Activated T-cell treated with anti-CD3 and anti-CD28 coated beads, Interleukin-2, amount 50 U/mL, for 1 hour (primary cell): ENCODE results near the gene VEZF1.

Source experiments
- DNase-seq: peaks from one replicate; pipeline ENCODE4 v3.0.0-alpha.2; 2020

Gene VEZF1, protein sequence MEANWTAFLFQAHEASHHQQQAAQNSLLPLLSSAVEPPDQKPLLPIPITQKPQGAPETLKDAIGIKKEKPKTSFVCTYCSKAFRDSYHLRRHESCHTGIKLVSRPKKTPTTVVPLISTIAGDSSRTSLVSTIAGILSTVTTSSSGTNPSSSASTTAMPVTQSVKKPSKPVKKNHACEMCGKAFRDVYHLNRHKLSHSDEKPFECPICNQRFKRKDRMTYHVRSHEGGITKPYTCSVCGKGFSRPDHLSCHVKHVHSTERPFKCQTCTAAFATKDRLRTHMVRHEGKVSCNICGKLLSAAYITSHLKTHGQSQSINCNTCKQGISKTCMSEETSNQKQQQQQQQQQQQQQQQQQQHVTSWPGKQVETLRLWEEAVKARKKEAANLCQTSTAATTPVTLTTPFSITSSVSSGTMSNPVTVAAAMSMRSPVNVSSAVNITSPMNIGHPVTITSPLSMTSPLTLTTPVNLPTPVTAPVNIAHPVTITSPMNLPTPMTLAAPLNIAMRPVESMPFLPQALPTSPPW

DNA sequence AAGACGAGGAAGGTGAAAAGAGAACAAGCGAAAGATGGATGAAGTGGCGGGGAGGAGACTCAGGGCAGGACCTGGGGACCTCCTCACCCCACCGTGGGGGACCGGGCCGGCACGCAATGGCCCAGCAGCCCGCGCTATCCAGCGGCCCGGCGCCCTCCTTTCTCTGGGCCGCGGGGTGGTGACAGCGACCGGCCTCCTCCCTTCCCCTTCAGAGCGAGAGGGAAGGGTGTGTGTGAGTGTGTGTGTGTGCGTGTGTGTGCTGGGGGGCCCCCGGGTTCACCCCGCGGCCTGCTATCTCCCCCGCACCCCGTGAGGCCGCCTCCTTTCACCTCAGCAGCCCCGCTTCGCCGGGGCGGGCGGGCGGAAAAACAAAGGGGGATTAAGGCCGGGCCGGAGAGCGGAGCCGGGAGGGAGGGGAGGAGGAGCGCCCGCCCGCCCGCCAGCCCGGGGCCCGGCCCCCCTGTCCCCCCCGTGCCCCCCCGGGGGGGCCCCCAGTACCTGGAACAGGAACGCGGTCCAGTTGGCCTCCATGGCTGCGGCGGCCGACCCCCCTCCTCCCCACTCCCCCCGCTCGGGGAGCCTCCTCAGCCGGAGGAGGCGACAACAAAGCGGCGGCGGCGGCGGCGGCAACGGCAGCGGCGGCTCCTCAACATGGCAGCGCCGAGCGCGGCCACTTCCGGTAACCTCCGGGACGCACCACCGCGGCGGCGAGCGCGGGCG, at the start of gene VEZF1:
VEZF1 (minus strand) TSS at position 674 of the 720 bp plus-strand sequence; CDS start at position 531, 143 bp downstream.
- no peak for DNase-seq

DNA sequence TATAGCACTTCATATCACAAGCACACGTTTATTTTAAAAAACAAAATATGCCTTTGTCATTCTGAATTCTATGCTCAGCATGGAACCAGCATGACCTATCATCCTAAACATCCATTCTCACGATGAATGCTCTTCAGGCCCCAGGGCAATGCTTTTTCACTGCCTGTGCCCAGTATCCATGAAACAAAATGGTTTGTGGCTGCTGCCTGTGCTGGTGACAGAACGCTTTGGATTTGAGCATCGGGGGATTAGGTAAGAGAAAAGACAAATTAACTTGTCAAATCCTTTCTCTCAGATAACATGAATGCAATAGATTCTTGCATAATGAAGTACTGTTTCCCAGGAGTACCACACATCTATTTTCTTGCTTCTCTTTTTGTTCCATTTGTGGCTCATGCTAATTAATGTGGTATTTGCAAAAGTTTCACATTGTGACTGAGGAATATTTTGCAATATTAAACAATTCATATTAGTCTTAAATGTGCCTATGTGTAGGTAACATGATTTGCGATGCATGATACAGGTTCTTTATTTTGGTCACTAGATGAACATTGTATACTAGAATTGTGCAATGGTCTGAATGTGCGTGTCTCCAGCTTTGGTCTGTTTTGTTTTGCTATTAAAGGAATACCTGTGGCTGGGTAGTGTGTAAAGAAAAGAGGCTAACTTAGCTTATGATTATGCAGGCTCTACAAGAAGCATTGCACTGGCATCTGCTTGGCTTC, 44.8 kb upstream of the VEZF1 start:
- DNase-seq = no peak

DNA sequence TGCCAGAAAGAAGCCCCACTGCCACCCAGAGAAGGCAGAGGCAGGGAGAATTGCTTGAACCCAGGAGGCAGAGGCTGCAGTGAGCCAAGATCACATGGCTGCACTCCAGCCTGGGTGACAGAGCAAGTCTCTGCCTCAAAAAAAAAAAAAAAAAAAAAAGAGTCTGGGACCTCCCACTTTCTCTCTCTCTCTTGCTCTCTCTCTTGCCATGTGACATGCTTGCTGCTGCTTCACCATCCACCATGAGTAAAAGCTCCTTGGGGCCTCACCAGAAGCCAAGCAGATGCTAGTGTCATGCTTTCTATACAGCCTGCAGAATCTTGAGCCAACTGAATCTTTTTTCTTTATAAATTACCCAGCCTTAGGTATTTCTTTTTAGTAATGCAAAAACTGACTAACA, 40.5 kb upstream of the VEZF1 start:
- DNase-seq = no peak

DNA sequence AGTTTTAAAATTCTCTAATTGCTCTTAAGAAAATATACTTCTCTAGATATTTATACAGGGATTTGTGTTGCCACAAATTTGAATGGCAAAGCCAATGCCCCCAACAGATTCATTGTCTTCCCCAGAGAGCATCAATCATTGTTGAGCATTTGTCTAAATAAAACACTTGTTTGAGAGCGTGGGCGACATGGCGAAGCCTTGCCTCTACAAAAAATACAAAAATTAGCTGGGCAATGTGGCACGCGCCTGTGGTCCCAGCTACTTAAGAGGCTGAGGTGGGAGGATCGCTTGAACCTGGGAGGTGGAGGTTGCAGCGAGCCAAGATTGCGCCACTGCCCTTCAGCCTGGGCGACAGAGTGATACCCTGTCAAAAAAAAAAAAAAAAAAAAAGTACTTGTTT, 32.3 kb upstream of the VEZF1 start:
- no peak for DNase-seq

DNA sequence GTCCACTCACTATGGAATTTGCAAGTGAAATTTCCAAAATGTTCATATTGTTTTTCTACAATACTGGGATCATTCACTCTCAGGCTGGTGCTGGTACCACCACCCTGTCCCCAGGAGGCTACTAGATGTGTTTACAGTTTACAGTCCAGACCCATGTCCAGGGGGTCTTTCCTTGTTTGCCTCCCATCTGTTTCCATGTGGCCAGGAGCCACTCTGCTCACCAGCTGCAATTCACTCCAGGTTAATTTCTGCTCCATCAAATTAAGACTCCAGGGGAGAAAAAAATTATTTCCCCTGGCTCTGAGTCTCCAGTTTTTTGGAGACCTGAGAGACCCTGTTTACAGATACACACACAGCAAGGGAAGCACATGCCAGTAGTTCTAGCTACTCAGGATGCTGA, 31.5 kb upstream of the VEZF1 start:
- DNase-seq = no peak

DNA sequence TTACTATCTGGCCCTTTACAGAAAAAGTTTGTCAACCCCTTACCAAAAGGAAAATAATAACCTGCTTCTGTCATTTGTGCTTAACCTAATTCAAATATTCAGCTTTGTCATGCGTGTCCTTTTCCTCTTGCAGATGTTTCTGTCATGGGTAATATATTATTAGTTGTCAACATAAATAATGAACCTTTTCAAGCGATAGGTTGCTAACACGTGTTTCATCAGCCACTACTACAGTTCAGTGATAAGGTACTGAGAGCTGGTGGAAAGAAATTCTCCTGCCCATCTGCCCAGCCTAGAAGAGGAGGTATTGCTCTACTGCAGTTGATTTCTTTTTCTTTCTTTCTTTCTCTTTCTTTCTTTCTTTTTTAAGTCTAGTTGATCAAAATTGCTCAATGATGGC, 31.0 kb upstream of the VEZF1 start:
- no peak for DNase-seq

DNA sequence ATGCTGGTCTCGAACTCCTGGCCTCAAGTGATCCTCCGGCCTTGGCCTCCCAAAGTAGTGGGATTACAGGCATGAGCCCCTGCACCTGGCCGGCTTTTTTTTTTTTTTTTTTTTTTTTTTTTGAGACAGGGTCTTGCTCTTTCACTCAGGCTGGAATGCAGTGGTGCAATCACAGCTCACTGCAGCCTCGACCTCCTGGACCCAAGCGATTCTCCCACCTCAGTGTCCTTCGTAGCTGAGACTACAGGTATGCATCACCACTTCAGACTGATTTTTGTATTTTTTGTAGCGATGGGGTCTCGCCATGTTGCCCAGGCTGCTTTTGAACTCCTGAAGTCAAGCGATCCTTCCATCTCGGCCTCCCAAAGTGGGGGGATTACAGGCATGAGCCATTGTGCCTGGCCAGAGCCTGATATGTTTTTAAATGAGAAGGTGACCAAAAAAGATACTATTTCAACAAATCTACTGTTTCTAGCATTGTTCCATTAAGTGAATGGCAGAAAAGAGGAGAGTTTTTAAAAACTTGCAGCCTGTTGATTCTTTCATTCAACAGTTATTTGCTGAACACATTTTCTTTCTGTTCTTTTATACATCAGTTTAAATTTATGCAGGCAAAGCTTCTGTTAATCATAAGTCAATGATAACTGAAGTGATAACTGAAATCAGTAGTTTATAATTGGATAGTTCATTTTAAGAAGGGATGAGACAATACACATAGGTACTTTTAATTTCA, 22.2 kb upstream of the VEZF1 start:
- DNase-seq = no peak

DNA sequence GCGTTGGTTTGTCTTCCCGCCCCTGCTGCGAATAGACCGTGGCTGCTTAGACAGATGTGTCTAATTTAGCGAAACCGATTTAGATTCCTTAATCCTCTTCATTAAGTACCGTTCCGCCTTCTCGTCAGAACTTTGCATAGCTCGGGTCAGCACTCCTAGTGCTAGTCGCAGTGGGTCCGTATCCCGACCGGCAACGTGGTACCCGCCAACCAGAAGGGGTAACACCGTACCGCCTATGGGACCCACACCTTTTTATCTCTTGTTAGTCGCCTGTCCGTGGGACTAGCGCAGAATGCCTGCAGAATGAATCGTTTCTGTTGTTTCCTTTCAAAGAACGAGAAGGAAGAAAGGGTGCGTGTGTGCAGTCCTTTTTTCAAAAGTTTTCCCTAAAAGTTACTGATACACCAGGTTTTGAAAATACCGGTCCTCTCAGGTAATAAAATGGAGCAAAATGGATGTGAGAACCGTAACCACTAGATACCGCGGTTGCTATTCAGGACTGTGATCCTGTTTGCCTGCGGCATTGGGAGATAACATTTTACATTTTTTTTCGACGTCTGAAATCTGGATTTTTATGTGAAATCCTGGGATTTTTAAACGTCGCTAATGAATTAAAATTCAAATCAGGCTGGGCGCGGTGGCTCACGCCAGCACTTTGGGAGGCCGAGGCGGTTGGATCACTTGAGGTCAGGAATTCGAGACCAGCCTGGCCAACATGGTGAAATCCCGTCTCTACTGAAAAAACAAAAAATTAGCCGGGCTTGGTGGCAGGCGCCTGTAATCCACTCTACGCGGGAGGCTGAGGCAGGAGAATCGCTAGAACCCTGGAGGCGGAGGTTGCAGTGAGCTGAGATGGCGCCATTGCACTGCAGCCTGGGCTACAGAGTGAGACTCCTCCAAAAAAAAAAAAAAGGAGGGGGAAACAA, 20.0 kb upstream of the VEZF1 start:
- no peak for DNase-seq

DNA sequence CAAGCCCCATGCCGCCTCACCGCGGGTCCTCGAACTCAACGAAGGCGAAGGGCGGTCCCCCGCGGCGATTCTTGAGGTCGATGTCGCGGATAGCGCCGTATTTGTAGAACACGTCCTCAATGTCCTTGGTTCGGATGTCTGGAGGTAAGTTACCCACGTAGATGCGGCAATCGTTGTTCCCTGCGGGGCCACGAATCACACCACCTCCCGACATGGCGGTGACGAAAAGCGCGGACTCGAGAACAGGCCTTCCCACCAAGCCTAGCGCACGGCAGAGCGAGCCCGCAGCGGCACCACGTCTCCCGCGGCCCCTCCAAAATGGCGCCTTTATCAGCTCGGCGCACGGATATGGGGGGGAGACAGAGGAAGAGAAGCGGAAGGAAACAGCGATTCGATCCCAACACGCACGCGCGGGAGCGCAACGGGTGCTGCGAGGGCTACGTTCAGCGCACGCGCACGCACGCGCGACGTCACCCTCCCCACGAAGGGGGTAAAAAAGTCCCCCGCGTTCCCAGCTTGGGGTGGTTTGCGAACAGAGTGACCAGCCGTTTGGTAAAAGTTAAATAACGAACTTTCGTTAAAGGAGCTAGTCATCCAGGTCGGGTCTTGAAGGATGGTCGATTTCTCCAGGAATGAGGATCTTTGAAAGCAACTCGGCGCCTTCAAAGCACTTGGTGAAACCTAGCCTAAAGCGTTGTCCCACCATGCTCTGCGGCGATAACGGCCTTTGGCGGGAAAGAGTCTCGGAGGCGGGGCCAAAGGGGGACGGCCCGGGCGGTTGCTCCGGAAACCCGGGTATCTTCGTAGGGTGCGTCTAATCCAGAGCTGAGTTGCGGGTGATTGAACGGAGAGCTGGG, 19.1 kb upstream of the VEZF1 start, which contains the start of gene SRSF1:
SRSF1 (minus strand) TSS at position 323 of the 857 bp plus-strand sequence; CDS start at position 214, 109 bp downstream.
- DNase-seq = peak; percentile 97

DNA sequence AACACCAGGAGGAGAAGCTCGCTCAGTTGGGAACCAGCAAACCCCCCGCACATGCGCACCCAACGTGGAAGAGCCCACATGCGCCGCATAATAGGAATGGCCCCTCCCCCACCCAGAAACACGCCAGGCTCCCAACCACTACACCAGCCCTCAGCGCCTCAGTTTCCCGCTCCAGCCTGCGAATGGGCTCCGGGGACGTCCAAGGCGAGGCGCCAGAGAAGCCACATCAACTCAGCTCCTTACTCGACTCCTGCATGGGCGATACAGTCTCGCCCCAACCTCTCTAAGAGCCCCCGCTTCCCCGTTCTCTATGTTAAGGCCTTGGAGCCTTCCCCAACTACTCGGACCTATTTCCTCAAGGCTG, 18.5 kb upstream of the VEZF1 start:
- no peak for DNase-seq

DNA sequence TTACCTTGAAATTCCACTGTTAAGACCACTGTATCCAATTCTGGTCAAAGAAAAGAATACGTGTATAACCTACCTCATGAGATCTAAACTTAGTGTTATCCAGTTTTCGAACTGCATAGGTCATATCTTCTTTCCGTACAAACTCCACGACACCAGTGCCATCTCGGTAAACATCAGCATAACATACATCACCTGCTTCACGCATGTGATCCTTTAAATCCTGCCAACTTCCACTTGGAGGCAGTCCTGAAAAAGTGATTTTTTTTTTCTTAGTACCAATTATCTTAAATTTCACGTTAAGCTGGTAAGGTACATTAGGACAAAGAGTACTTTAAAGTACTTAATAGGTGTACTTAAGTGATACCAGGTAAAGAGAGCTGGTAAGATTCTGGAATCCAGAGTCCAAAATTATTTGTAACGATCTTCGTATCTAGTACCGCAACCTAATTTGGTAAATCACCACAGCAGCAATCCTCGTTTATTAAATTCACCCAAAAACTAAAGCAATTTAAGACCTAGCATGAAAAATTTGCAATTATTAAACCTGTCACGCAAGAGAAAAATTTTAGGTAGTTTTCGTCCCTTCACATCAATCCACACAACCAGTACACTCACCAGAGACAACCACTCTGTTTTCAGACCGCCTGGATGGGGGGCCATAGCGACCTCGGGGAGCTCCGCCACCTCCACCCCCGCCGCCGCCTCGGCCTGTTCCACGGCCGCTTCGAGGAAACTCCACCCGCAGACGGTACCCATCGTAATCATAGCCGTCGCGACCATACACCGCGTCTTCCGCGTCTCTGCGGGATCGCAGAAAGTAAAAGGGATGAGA, 17.9 kb upstream of the VEZF1 start:
- DNase-seq = peak; percentile 61

DNA sequence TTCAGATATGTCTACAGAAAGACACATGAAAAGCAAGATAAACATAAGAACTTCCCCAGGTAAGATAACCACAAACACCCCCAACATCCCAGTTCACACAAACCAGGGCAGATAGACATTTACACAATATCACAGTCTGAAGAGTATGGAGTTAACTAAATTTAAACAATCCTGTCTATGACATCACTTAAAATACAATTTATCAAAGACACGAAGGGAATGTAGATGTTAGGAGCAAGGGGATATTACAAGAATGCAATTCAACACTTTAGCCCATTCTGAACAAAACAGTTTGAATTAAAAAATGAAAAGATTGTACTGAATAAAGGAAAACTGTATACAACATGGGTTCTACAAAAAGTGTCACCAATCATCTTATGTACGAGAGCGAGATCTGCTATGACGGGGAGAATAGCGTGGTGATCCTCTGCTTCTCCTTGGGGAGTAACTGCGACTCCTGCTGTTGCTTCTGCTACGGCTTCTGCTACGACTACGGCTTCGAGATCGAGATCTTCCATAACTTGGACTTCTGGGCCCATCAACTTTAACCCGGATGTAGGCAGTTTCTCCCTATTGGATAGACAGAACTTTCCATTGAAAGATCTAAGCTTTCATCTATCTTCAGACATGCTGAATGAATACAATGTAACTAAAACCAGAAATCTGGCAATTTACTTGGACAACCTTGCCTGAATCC, 17.1 kb upstream of the VEZF1 start:
- no peak for DNase-seq

DNA sequence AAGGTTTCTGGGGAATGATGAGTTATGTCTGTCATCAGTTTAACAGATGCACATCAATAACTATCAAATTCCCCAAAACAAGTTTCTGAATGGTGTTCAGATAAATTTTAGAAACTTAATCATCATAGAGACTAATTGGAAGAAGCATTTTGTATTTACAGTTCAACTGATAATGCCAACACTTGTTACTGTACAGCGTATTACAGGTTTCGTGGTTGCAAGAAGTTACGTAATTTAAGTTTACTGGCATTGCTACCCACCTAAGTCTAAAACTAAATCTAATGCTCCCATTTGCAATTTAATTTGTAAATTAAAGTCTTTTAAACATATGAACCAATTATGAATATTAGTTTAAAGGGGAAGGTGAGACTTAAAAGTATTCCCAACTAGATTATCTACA, 16.0 kb upstream of the VEZF1 start:
- no peak for DNase-seq

DNA sequence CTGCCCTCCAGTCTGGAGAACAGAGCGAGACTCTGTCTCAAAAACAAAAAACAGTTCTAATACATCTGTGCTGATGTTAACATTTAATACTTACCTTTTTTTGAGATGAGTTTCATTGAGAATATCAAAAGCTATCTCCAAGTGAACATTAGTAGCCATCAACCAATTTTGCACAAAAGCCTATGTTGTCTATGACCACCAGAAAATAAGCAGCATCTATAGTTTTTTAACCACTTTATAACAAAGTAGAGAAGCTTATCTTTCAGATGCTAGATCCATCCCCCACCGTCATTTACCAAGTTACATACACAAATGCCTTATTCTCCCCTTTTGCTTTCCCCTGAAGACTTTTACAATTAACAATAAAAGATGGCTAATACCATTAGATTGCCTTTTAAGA, 14.9 kb upstream of the VEZF1 start:
- DNase-seq = no peak

DNA sequence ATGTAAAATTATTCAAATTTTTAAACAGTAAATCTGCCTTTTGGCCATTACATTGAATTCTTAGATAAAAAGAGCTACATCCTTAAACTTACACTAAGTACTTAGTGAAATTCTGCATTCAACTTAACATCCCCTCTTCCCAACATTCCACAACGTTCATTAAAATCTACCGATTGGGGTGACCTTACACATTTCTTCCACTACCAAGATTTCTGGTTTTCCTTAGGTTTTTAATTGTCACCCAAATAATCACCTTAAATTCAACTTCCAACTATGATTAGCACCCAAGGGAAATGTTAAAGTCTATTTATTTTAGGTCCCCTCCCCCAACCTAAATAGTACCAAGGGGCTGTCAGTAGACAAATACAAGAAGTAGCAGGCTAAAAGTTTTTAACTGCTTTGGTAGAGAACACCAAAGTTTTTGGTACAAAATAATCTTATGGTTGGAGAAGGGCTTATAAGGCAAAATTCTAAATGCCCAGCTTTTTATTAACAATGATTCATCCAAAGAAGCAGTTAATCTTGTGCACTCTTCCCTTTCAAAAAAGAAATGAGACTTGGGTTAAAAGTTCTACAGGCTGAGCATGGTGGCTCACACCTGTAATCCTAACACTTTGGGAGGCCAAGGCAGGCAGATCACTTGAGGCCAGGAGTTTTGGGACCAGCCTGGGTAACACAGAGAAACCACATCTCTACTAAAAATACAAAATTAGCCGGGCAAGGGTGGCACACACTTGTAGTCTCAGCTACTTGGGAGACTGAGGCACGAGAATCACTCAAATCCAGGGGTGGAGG, 14.3 kb upstream of the VEZF1 start:
- DNase-seq = no peak

DNA sequence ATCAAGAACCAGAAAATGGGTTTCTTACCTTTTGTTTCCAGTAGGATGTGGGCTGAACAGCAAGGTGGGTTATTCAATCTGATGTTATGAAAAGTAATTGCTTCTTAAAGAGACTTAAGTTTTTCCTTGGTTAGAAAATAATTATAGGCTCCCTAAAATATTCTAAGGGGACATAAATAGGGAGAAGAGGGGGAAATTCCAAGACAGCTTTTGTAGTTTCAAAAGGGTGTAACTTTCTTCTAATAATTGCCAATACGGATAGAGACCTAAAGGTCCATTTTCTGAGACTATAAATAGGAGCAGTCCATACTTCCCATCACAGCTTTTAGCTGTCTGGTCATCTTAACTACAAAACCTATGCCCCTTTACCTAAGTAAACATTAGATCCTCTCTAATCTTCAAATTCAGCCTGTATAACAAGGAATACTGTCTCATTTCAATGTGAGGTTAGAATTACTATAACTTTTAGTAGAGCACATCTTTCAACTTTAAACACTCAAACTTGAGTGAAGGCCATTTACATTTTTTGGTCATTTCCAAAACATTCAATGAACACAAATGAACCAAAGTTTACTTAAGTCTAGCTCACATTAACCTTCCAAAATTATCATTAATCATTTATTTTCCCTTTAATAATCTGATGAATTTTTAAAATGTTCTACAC, 13.5 kb upstream of the VEZF1 start:
- no peak for DNase-seq

DNA sequence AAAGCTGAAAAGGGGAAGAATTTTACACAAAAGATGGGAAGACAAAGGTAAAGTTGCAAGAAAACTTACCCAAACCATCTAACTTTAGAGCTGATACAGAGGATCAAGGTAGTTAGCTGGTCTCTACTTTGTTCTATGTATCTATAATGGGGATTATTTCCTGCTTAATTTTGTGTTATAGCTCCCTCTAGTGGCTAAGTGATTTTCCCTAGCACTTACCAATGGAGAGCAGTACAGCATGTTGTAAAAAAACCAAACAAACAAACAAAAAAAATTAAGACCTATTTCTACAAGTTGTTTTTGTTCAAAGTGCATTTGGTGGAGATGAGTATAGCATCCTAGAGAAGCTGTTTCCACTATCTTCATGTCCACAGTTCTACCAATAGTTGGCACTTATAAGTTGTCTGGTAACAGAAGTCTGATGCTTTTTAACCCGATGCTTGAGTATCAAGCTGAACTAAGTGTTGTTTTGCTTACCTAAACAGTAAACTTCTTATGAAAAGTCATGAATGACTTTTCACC, 11.5 kb upstream of the VEZF1 start:
- no peak for DNase-seq
